Osteocyte (in vitro differentiated cells): Measurements from ENCODE around the gene SEMA5B. TPM values are rescaled to one million over a fixed set of nuclear protein-coding genes. Genes with fewer than 3 reads are reported as not detected.

ENCODE experiments used
- DNase-seq: peaks from one replicate; pipeline ENCODE4 v3.0.0; 2021; ENCODE audit warnings: mixed read lengths; ENCODE audit not compliant: unreplicated experiment; ENCODE audit errors: extremely low spot score
- H3K27ac Mint-ChIP-seq: one replicate; pipeline ENCODE4 v1.8.0; 2021; ENCODE audit warnings: mild to moderate bottlenecking, mixed read lengths; ENCODE audit not compliant: unreplicated experiment
- H3K27me3 Mint-ChIP-seq: one replicate; pipeline ENCODE4 v1.8.0; 2021; ENCODE audit warnings: mixed read lengths; ENCODE audit not compliant: unreplicated experiment
- H3K36me3 Mint-ChIP-seq: one replicate; pipeline ENCODE4 v1.8.0; 2021; ENCODE audit warnings: mixed read lengths; ENCODE audit not compliant: unreplicated experiment
- H3K4me1 Mint-ChIP-seq: one replicate; pipeline ENCODE4 v1.8.0; 2021; ENCODE audit warnings: mixed read lengths; ENCODE audit not compliant: unreplicated experiment
- H3K4me3 Mint-ChIP-seq: one replicate; pipeline ENCODE4 v1.8.0; 2021; ENCODE audit warnings: mild to moderate bottlenecking, moderate library complexity, mixed read lengths; ENCODE audit not compliant: unreplicated experiment
- H3K9me3 Mint-ChIP-seq: one replicate; pipeline ENCODE4 v1.8.0; 2021; ENCODE audit warnings: mixed read lengths; ENCODE audit not compliant: unreplicated experiment
- CTCF ChIP-seq: fragments of 200-600 bp; sonication (generic); IDR thresholded peaks from 2 replicates; pipeline ENCODE4 v1.5.0; 2021; ENCODE audit warnings: antibody characterized with exemption, mild to moderate bottlenecking, moderate library complexity
- total RNA-seq: library from RNA; stranded (reverse); gene quantifications from 2 replicates; pipeline ENCODE4 v1.2.1, GENCODE V29; 2021

SEMA5B gene
- total RNA-seq, 1 donor from 2014 or later = 1.3 TPM

- H3K27me3 Mint-ChIP-seq = peaks cover 23% of the 10 kb centered on the region
- H3K36me3 Mint-ChIP-seq = no peaks in the 10 kb centered on the region
- no peak for TF ChIP-seq CTCF
- H3K4me1 Mint-ChIP-seq = peaks cover 7% of the 10 kb centered on the region
- H3K4me3 Mint-ChIP-seq = no peak overlapping the region
- DNase-seq = no peak
- H3K9me3 Mint-ChIP-seq = no peaks in the 10 kb centered on the region
- H3K27ac Mint-ChIP-seq = no peak overlapping the region
Observed at GRCh38 chr3:122942239-122942638, 85.3 kb downstream of the SEMA5B start.

- Mint-ChIP-seq H3K4me3 (no peak overlapping the region), H3K27me3 (peaks cover 24% of the 10 kb centered on the region), H3K4me1 (peaks cover 7% of the 10 kb centered on the region), H3K9me3 (no peaks in the 10 kb centered on the region), H3K36me3 (no peaks in the 10 kb centered on the region), H3K27ac (no peak overlapping the region)
- TF ChIP-seq CTCF = peak; percentile 43
- no peak for DNase-seq
Observed at GRCh38 chr3:122941228-122942206, 86.0 kb downstream of the SEMA5B start.

- Mint-ChIP-seq H3K27me3 (peaks cover 26% of the 10 kb centered on the region), H3K4me1 (peaks cover 7% of the 10 kb centered on the region), H3K27ac (no peak overlapping the region), H3K9me3 (no peaks in the 10 kb centered on the region), H3K36me3 (no peaks in the 10 kb centered on the region), H3K4me3 (no peak overlapping the region)
- TF ChIP-seq CTCF = no peak
- no peak for DNase-seq
Observed at GRCh38 chr3:122940628-122941086, 86.9 kb downstream of the SEMA5B start.

GRCh38 chr3:122938783-122939425 is 88.7 kb downstream of the SEMA5B start:
- no peak overlapping the region for H3K27ac Mint-ChIP-seq
- peaks cover 33% of the 10 kb centered on the region for H3K27me3 Mint-ChIP-seq
- no peaks in the 10 kb centered on the region for H3K36me3 Mint-ChIP-seq
- no peak for TF ChIP-seq CTCF
- DNase-seq = no peak
- no peaks in the 10 kb centered on the region for H3K9me3 Mint-ChIP-seq
- H3K4me3 Mint-ChIP-seq = no peak overlapping the region
- peaks cover 7% of the 10 kb centered on the region for H3K4me1 Mint-ChIP-seq

GRCh38 chr3:122937745-122938144 is 89.8 kb downstream of the SEMA5B start:
- peaks cover 7% of the 10 kb centered on the region for H3K4me1 Mint-ChIP-seq
- no peak overlapping the region for H3K4me3 Mint-ChIP-seq
- H3K36me3 Mint-ChIP-seq = no peaks in the 10 kb centered on the region
- H3K27ac Mint-ChIP-seq = no peak overlapping the region
- H3K9me3 Mint-ChIP-seq = no peaks in the 10 kb centered on the region
- peaks cover 42% of the 10 kb centered on the region for H3K27me3 Mint-ChIP-seq
- DNase-seq = no peak
- no peak for TF ChIP-seq CTCF
